ENCODE data around the gene BRF1. TPM values are rescaled to one million over a fixed set of nuclear protein-coding genes. Genes with fewer than 3 reads are reported as not detected.
"Not testable (repeated sequence)": the region's sequence is repeated elsewhere in the genome, so short reads cannot be mapped to it uniquely, and the experiment has no call there.

The BRF1 gene
- total and polyA plus RNA-seq, 2 of the 8 experiments (the other 6 are each of a cell fraction or from before 2014, with no cell fraction given), result 7.7 to 18.3 TPM

- H3K9me3 ChIP-seq (ENCODE audit: insufficient read depth in 2 of 2, low read depth in 1 of 2, low read length in 1 of 2); H2AK5ac ChIP-seq (ENCODE audit: low read depth, low read length); H2AFZ ChIP-seq (ENCODE audit: low read length); H2BK120ac ChIP-seq (replicated peaks; ENCODE audit: low read depth, low read length); H3K9ac ChIP-seq (replicated peaks in 1 of 4; ENCODE audit: extremely low read depth in 1 of 4, low read depth in 3 of 4, low read length in 3 of 4); H3K23me2 ChIP-seq (ENCODE audit: low read depth, low read length); H3K14ac ChIP-seq (ENCODE audit: insufficient read length); H3K4me3 ChIP-seq (ENCODE audit: extremely low read depth in 1 of 4, insufficient read depth in 2 of 4, low read depth in 3 of 4, low read length in 4 of 4); H3K36me3 ChIP-seq (ENCODE audit: control insufficient read depth in 2 of 4, insufficient read depth in 4 of 4, low read length in 3 of 4); H3K18ac ChIP-seq (ENCODE audit: extremely low read depth, low read length); H3K56ac ChIP-seq (replicated peaks; ENCODE audit: insufficient read length, low read depth, low read length); H3K27ac ChIP-seq (ENCODE audit: low read depth, low read length); FAIRE-seq; H4K91ac ChIP-seq (replicated peaks; ENCODE audit: insufficient read length, low read length); H2BK15ac ChIP-seq (ENCODE audit: low read length); H2BK5ac ChIP-seq (ENCODE audit: low read depth, low read length); H2BK12ac ChIP-seq (ENCODE audit: low read depth, low read length); POLR2A ChIA-PET (ENCODE audit: partially characterized antibody); H3K4ac ChIP-seq (replicated peaks; ENCODE audit: insufficient read length, low read depth, low read length); H2BK20ac ChIP-seq (ENCODE audit: low read length); H4K8ac ChIP-seq (ENCODE audit: extremely low read depth, insufficient read depth, low read length); H3K23ac ChIP-seq (ENCODE audit: insufficient read length); H4K5ac ChIP-seq (ENCODE audit: insufficient read length, low read depth, low read length); H3K27me3 ChIP-seq (replicated peaks in 1 of 4; ENCODE audit: control insufficient read depth in 3 of 4, extremely low read depth in 1 of 4, insufficient read depth in 3 of 4, low read length in 3 of 4): not testable (repeated sequence)
- CTCF ChIA-PET (ENCODE audit: partially characterized antibody), result interaction anchor here (1.1 to 2.9 kb wide), 7 partner anchors 9 to 145 kb away, joined by 3 to 17 read pairs (median 3); no protein-coding TSS in a partner anchor
- peaks cover 61% of the 10 kb centered on the region for H3K79me1 ChIP-seq (ENCODE audit: low read depth, low read length)
- 67% methylated on average over 17 of the region's 17 CpGs; no CpG with 5 or more reads in 1 of the 2 experiments for WGBS, 2 experiments (ENCODE audit: extremely low coverage in 1 of 2, insufficient coverage in 1 of 2, insufficient read length in 1 of 2, insufficient replicate concordance in 2 of 2, low coverage in 1 of 2, low lambda C conversion rate in 2 of 2, missing lambda C conversion rate in 1 of 2)
- peaks cover 43 to 68% of the 10 kb centered on the region in 2 experiments for H4K20me1 ChIP-seq (replicated peaks in 1 of 2; ENCODE audit: control insufficient read depth in 1 of 2, insufficient read depth in 2 of 2, low read length in 2 of 2)
- DNase-seq (ENCODE audit: low read depth in 1 of 2, low spot score in 2 of 2), result peak in 1 of 2 experiments; percentile 56
- peaks cover 0 to 89% of the 10 kb centered on the region in 2 experiments; a peak in 2 of 4 replicates for H3K79me2 ChIP-seq (ENCODE audit: control insufficient read depth in 1 of 2, insufficient read depth in 2 of 2, low read length in 2 of 2)
- H3K4me1 ChIP-seq (replicated peaks in 1 of 4; ENCODE audit: control insufficient read depth in 3 of 4, insufficient read depth in 4 of 4, low read length in 3 of 4), result peaks cover 6 to 47% (median 37%) of the 10 kb centered on the region in 4 experiments
- H3K4me2 ChIP-seq (ENCODE audit: insufficient read depth in 1 of 2, low read depth in 2 of 2, low read length in 2 of 2), result peak overlapping the region; percentile 6 to 34; a peak in 3 of 4 replicates
Measured at GRCh38 chr14:105327695-105328045, 26.9 kb upstream of the BRF1 start.
